NCI-H226 (cell line): ENCODE data around the gene HES6.
A peak's percentile ranks its signal among the peaks of the same experiment; 100 is the strongest.

Experiments used
- DNase-seq: peaks from one replicate; pipeline ENCODE4 v3.0.0-alpha.2; 2015

HES6 gene

DNA sequence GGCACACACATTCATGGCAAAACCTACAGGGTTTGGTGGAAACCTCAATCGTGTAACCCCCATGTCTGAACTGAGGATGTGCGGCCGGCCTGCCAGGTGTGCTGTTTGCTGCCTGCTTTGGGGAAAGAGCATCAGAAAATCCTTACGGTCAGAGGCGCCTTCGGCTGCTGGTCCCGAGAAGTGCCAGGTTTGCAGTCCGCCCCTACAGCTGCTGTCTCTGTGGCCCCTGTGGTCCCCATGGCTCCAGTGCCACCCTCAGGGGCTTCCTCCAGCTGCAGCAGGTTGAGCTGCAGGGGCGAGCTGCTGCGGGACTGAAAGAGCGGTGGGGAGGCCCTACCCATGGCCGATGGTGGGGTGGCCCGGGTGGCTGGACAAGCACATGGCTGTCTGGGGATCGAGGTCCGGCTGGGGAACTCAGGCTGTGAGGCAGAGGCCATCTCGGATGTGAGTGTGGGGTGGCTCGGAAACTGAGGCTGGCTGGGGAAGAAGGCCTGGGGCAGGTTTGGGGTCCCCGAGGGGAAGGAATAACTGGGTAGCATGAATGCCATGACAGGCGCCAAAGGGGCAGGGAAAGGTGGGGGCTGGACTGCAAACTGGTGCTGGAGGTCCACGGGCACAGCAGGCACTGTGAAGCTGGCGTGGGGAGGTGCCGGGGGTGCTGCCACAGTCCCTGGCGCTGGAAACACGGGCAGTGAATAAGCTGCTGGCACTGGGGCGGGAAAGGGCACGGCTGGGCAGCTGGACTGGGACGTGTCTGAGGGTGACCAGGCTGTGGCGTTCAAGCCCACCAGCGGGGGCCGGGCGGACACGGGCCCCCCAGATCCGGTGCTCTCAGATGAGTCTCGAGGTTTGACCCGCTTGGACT lies 13.2 kb upstream of the HES6 start:
- no peak for DNase-seq

DNA sequence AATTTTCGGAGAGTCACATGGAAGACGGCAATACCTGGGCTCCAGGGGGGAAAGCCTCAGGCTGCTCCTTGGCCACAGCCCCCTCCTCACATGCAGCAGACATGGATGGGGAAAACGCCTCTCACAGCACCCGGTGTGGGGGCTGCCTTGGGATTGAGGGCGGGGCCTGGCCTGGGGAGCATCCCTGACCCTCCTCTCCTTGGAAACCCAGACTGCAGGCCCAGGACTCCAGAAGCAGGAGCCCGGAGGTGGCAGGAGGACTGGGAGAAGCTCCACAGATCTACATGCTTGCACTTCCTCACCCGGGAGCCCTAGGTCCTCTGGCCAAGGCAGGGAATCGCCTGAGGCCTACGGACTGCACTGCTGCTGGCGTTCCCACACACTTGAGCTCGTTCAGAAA lies 12.1 kb upstream of the HES6 start:
- DNase-seq: no peak

DNA sequence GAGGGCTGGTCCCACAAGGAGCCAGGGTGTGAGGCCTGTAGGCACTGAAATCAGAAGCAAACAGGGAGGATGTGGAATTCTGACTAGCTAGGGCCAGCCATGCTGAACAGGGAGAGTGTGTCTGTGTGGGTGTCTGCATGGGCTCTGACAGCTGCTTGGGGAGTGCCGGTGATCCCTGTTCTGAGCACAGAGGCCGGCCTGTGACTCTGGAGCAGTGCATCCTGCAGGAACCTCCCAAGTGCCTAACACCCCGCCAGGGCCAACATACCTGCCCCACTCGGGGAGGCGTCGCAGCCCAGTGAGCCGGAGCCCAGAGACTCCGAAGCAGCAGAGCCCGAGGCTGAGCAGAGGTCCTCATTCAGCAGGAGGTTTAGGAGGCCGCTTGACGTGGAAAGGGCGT lies 11.5 kb upstream of the HES6 start:
- no peak for DNase-seq

DNA sequence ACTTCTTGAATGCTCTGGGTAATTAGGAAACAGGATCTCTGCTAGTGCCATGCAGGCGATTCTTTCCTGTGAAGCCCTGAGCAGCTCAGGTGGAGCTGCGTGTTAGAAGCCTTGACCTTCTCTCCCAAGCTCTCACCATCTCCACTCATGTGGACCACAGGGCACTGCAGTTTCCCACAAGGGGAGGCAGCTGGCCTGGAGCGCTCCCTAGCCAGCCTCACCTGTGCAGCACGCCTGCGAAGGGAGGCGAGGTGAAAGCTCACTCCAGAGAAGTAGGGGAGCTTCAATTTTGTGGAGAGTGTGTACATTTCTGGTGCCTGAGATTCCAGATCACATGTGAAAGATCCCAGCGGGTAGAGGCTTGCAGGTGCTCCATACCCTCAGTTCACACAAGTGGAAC lies 11.1 kb upstream of the HES6 start:
- DNase-seq: no peak

DNA sequence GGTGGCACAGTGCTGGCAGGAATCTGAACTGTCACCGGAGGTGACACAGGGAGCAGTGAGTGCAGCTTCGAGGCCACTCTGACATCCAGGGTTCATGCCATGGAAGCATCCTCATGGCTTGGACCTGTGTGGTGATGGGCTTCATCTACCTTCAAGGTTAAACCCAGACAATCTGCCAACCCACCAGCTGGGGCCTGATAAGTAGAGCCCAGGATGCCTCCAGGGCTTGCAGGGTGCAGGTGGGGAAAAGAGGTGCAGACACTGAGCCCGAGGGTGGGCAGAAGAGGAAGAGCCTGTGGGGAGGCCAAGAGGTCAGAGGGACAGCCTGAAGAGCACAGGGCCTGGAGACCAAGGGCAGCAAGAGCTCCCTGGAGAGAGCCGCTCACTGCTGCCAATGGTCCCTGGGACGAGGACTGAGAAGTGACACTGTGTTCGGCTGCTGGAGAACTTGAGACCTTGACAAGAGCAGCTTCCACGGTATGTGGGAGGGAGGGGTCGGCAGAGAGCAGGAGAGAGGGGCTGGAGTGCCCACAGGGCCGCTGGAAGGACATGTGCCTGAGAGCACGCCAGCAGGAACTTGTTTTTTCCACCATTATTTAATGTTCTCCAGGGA lies 8.1 kb upstream of the HES6 start:
- DNase-seq: no peak

DNA sequence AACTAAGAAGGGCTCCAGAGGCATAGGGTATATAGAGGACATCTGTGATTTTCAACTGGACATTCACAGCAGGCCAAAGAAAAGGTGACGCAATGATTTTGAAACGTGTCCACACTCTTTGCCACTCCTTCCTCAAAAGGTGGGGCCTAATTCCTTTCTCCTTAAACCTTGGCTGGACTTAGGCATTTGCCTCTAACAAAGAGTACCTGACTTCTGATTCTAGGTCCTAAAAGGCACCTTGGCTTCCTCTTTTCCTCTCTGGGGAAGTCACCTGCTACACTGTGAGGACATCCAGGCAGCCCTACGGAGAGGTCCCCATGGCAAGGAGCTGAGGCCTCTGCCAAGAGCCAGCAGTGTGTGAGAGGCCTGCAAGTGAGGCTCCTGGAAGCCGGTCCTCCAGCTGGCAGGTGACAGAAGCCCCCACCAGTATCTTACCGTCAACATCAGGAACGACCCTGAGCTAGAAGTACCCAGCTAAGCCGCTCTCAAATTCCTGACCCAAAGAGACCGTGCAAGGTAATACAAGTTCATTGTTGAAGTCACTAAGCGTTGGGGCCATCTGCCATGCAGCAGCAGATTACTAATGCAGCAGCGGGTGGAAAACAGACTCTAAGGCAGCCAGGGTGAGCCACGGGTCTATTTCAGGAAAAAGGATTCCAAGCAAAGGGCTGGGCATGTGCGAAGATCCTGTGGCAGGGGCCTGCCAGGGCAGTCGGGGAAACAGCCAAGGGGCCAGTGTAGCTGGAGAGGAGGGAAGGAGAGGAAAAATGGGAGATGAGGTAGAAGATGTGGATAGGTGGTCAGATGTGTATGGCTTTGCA lies 7.4 kb upstream of the HES6 start:
- no peak for DNase-seq

DNA sequence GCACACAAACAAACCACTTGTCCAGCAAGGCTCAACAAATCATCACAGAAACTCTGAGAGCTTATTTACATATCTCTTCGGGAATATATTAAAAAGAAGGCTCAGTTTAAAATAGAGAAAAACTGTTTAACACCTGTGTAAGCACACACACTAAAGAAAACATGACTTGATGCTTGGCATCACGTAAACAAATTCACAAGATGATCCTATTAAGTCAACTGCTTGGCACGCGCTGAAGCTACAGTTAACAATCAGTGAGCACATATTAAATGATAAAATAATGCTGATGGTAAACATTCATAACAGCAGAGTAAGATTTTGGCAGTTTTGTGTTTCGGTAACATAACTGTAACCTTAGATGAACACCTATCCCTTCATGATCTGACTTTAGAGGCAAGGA lies 4.3 kb upstream of the HES6 start:
- DNase-seq: no peak

DNA sequence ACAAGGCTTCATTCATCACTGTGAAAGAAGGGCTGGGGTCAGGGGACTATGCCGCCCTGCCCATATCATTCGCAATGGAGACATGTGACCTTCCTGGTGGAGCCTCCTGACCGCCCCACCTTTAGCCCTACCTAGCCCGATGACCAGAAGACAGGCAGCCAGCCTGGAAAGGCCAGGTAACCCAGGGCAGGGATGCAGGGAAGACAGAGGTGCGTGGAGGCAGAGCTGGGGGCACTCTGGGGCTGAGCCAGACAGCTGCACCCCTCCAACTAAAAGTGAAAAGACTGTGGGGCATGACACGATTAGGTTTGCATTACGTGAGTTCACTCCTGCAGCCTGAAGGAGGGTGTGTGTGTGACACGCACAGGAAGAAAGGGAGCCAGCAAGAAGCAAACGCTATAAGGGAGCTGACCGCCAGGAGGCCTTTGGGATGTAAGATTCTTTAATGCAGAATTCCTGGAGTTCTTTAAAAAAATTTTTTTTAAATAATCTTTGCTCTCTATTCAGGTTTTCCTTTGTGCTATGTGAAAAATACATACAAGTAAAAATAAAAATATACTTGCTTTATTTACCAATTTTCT lies 3.7 kb upstream of the HES6 start:
- DNase-seq: no peak

DNA sequence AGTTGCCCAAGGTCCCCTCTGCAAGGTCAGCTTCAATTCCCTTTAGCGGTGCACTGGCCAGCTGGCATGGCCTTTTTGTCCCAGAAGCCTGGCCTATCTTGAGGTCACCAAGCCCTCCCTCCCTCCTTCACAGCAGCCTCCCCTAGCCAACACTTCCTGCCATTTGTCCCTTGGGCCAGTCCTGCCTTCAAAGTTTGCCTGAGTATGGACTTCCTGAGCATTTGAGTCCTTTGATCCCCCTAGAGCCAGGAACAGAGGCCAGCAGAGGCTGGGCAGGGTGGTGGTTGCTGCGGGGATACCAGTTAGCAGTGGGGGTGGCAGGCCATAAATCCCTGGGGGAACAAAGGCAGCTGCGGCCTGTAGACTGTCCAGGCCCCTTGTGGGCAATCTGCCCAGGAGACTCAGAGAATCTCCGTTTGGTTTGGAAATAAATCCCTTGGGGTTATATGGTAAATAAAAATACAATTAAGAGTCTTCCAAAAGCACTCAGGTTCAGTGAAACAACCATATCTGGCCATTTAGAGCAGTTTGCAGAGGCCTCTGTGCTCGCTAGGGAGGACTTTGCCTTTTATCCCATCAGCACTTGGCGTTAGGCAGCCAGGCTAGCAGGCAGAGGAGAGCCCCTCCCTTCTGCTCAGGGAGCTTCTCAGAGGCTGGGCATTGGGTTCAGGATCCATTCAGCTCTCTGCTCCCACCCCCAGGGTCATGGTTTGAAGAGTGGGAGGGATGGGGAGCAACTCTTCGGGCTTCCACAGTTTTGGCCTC lies 3.1 kb upstream of the HES6 start:
- no peak for DNase-seq

DNA sequence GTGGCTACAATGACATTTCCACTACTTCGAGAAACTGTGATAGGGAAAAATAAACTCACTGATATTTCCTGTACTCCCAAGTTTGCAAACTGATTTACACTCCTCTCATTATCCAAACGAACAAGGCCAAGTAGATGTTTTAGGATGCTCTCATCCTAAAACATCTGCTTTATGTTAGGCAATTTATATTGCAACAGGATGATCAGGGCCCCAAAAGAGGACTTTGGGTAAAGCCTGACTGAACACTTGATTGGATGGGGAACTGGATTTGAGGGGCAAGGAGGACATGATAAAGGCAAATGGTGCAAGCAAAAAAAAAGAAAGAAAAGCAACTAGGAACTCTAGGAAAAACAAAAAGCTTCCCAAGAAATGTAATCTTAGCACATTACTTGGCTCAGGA lies 2.1 kb upstream of the HES6 start:
- DNase-seq: no peak

DNA sequence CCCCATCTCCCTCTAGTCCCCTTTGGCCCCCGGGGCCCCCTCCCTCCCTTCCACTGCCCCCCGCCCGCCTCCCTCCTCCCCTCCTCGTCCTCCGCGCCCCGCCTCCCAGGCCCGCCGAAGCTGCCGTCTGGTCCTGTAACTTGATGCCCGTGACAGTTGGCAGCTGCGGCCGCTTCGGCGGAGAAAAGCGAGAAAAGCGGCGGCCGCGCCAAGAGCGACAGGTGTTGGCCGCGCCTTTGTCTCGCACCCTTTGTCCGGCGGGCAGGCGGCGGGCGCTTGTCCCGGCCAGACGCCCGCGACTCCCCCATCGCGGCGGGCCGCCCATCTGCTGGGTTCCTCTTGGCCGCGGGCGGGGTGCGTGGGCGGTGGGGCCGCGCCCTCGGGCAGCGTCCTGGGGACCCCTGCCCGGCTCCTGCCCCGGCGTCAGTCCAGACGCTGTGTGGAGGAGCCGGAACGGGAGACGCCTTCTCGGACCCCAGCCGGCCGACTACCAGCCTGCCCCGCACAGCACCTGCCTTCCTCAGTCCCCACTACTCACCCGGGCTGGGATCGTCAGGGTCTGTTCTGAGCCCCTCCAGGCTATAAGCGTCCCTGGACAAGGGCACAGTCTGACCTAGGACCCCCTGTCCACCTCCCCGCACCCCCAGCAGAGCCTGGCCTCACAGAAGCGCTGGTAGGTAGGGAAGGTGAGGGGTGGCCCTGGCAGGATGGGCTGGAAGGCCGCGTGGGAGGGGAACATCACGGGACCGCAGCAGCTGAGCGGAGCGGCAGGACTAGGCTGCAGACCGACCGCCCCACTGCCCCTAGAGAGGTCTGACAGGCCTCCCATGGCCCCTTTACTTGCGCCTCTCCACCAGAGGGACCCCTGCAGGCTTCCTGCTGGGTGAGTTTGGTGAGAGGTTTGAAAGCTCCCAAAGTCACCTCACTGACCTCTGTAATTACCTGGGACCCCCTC lies 1.2 kb upstream of the HES6 start:
- peak; percentile 25 for DNase-seq

DNA sequence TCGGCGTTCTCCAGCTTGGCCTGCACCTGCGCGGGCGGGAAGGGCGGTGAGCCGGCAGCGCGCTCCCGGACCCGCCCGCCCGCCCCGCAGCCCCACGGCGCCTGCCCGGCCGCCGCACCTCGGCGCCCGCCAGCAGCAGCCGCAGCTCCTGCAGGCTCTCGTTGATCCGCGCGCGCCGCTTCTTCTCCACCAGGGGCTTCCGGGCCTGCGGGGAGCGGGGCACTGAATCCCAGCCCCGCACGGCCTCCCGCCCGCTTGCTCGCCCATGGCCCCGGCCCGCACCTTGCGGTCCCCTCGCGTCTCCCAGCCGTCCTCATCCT lies 335 bp downstream of the HES6 start:
- DNase-seq: no peak

DNA sequence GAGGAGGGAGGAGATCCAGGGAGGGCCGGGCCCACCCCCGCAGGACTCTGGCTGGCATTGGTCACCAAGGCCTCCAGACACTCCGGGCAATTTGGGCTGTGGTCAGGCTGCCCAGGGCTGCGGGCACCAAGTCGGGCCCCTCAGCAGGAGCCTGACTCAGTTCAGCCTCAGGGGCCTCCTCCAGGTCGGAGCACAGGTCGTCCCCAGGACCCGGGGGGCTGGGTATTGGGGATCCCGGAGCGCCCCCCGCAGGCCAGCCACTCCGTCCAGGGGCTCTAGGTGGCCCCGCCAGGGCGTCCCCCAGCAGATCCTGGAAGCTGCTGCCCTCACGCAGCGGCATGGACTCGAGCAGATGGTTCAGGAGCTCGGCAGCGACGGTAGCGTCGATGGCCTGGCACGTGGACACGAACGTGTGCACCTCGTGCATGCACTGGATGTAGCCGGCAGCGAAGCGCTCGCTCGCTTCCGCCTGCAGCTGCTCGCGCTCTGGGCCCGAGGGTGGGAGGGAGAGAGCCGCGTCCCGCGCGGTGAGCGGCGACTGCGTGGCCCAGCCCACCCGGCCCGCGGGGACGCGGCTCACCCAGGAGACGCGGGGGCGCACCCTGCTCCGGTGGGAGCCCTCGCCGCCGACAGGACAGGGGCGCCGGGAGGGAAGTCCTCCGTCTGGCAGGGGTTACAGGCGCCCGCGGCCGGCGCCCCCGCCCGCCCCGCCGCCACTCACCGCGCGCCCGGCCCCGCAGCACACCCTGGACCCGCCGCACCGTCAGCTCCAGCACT lies 884 bp downstream of the HES6 start:
- DNase-seq: no peak

DNA sequence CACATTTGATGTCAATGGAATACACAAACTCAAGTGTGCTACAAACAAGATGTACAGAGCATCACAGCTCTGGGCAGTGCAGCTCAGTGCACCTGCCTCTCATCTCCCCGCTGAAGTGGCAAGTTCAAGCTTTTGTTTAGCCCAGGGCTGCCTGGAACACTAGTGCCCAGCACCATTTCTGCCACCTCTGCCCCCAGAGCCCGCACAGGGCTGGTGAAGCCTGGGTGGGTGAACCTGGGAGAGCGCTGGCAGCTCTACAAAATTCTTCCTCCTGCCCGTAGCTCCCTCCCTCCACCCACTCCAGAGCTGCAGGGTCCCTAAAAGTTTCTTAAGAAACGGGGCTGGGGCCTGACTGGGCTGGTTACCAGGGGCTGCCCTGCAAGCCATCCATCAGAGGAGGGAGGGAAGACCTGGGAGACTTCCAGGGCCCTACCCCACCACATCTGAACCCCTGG lies 1.5 kb downstream of the HES6 start:
- no peak for DNase-seq

DNA sequence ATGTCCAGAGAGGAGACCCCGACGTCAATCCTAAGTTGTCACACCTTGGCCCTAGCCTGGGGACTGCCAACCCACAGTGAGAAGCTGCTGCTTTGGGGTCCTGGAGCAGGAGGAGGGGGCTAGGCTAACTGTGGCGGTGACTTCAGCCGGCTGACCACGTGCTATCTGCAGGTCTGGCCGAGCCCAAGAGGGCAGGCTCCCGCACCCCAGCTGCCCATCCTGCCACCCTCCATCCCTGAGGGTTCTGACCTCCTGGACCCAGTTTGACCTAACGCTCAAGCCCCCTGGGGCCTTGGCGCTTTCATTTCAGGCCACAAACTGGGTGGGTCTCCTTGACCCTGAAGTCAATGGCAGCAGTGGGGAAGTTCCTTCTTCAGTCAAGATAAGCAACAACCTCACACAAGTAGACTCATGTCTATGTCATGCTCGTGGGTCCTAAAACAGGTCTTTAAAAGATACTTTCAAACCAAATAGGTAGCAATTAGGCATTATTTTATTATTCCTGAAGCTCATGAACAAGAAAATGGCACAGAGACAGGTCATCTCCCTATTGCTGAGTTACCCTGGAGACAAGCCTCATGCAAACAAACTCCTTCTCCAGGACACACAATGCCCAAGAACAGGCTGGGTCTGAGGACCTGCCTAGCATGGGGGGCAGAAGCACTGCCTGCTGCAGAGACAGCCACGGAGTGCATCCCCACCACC lies 2.3 kb downstream of the HES6 start:
- DNase-seq: no peak

DNA sequence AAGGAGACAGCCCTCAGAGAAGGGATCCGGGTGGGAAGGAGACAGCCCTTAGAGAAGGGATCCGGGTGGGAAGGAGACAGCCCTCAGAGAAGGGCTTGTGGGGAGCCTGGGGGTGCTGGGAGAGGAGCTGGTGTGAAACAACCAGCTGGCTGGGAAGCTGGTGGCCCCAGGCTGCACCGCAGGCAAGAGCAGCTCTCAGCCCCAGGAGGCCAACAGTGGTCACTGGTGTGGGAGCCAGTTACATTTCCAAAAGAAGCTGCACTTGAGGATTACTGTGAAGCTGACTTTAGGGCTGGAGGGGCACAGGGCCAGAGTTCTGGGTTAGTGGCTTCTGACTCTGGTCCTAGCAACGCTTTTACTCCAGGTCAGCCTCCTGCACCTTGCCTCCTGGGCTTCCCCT lies 3.3 kb downstream of the HES6 start:
- no peak for DNase-seq

DNA sequence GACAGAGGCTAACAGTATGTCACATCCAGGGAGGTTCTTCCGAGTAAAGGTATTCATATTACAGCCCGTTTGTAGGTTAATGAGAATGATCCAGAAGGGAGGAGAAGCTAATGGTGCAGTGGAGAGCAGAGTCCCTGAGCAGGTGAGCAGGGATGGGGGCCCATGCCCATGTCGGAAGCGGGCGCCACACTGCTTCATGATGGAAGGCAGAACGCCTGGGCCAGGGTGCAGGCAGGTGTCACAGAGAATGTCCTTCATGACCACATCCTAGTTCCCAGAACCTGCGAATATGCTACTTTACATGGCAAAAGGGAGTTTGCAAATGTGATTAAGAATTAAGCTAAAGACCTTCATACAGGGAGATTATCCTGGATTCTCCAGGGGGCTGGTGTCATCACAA lies 4.0 kb downstream of the HES6 start:
- no peak for DNase-seq

DNA sequence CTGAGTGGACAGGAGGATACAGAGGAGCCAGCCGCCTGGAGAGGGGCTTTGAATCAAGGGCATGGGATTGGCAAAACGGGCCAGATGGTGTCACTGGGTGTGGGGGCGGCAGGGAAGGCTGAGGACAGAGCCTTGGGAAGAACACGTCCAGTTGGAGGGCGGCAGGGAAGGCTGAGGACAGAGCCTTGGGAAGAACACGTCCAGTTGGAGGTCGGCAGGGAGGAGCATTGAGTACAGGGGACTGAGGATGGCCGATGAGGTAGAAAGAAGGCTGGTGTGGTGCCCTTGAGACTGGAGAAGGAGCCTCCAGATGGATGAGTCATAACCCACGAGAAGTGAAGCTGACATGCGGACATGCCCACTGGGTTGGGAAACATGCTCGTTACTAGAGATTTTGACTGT lies 4.5 kb downstream of the HES6 start:
- peak; percentile 29 for DNase-seq

DNA sequence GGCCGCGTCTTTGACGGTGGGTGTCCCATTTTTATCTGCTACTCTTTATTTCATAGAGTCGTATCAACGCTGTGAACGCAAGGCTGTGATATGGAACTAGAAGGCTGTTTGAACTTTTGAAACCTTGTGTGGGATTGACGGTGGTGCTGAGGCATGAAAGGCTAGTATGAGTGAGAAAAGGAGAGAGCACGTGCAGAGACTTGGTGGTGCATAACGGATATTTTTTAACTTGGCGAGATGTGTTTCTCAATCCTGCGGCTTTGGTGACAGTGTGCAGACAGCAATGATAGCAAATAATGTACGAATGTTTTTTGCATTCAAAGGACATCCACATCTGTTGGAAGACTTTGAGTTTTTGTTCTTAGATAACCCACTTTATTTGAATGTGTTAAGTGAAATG lies 6.2 kb downstream of the HES6 start:
- no peak for DNase-seq

DNA sequence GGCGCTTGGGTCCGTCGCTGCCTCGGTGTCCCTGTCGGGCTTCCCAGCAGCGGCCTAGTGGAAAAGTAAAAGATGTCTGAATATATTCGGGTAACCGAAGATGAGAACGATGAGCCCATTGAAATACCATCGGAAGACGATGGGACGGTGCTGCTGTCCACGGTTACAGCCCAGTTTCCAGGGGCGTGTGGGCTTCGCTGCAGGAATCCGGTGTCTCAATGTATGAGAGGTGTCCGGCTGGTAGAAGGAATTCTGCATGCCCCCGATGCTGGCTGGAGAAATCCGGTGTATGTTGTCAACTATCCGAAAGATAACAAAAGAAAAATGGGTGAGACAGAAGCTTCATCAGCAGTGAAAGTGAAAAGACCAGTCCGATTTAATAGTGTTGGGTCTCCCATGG lies 8.0 kb downstream of the HES6 start:
- DNase-seq: no peak
